ENCODE data around the gene VASH2. TPM values are rescaled to one million over a fixed set of nuclear protein-coding genes. Genes with fewer than 3 reads are reported as not detected.

VASH2 gene
- total and polyA plus RNA-seq, 8 donors, result 2.4 to 38.6 (median 29.4) TPM

GRCh38 chr1:212951947-212952640, 1.8 kb downstream of the VASH2 start:
- TF ChIP-seq, protein P1, sequence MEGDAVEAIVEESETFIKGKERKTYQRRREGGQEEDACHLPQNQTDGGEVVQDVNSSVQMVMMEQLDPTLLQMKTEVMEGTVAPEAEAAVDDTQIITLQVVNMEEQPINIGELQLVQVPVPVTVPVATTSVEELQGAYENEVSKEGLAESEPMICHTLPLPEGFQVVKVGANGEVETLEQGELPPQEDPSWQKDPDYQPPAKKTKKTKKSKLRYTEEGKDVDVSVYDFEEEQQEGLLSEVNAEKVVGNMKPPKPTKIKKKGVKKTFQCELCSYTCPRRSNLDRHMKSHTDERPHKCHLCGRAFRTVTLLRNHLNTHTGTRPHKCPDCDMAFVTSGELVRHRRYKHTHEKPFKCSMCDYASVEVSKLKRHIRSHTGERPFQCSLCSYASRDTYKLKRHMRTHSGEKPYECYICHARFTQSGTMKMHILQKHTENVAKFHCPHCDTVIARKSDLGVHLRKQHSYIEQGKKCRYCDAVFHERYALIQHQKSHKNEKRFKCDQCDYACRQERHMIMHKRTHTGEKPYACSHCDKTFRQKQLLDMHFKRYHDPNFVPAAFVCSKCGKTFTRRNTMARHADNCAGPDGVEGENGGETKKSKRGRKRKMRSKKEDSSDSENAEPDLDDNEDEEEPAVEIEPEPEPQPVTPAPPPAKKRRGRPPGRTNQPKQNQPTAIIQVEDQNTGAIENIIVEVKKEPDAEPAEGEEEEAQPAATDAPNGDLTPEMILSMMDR (IDR thresholded peaks at IDR 0.05), result no peak
- Histone ChIP-seq H3K4me1 (peaks cover 5 to 21% of the 10 kb centered on the region in 2 donors), H3K27ac (no peak overlapping the region), H3K4me3 (no peak overlapping the region), H3K9me3 (no peaks in the 10 kb centered on the region), H3K36me3 (no peaks in the 10 kb centered on the region), H3K27me3 (peaks cover 8 to 41% of the 10 kb centered on the region in 2 donors)
- intact Hi-C loops (cut with DNase I), result no loop called here
- no peak for ATAC-seq
- peak in 2 of 4 donors; percentile 13 to 25 for DNase-seq

DNA sequence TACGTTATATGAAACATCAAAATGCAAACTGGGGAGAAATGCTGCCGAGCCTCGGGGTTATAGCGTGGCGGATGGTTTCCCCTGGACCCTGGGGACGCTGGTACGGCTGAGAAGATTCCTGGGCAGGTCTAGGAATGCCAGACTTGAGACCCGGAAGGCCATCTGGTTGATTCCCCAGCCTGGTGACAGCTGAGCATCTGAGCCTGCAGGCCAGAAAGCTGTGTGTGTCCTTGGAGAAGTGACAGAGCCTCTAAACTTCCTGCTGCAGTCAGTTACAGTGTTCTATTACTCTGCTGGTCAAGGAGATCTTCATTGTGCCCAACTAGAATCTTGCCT, 2.3 kb downstream of the VASH2 start:
- H3K4me1 ChIP-seq, result peaks cover 5 to 21% of the 10 kb centered on the region in 2 donors
- no peak overlapping the region for H3K4me3 ChIP-seq
- H3K27ac ChIP-seq, result no peak overlapping the region
- TF ChIP-seq, protein P1 (IDR thresholded peaks at IDR 0.05), result no peak
- H3K36me3 ChIP-seq, result no peaks in the 10 kb centered on the region
- intact Hi-C loops (cut with DNase I), result no loop called here
- H3K27me3 ChIP-seq, result peaks cover 8 to 41% of the 10 kb centered on the region in 2 donors
- no peak for ATAC-seq
- H3K9me3 ChIP-seq, result no peaks in the 10 kb centered on the region
- DNase-seq, result no peak

GRCh38 chr1:212953321-212953720, 3.0 kb downstream of the VASH2 start:
- peaks cover 5 to 21% of the 10 kb centered on the region in 2 donors for H3K4me1 ChIP-seq
- intact Hi-C loops (cut with DNase I), result no loop called here
- TF ChIP-seq, protein P1 (IDR thresholded peaks at IDR 0.05), result no peak

DNA sequence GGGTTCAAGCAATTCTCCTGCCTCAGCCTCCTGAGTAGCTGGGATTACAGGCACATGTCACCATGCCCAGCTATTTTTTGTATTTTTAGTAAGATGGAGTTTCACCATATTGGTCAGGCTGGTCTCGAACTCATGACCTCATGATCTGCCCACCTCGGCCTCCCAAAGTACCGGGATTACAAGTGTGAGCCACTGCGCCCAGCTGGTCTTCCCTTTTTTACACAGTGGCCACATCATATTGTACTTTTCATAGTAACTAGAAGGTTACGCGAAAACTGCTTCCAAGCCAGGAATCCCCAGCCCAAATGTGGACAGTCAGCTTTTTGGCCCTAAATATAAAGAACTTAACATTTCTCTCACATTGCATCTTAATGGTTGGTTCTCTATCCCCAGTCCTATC, 4.2 kb downstream of the VASH2 start:
- intact Hi-C loops (cut with DNase I), result no loop called here
- Histone ChIP-seq H3K36me3 (no peaks in the 10 kb centered on the region), H3K27ac (no peak overlapping the region), H3K9me3 (no peaks in the 10 kb centered on the region), H3K27me3 (peaks cover 8 to 34% of the 10 kb centered on the region in 2 donors), H3K4me3 (no peak overlapping the region), H3K4me1 (peaks cover 5 to 21% of the 10 kb centered on the region in 2 donors)
- ATAC-seq (no peak), DNase-seq (no peak)
- TF ChIP-seq, protein P1 (IDR thresholded peaks at IDR 0.05), result no peak

More at GRCh38 chr1:212953321-212953720, 3.0 kb downstream of the VASH2 start:
- no peaks in the 10 kb centered on the region for H3K36me3 ChIP-seq
- H3K27me3 ChIP-seq, result peaks cover 8 to 41% of the 10 kb centered on the region in 2 donors
- DNase-seq, result no peak
- no peaks in the 10 kb centered on the region for H3K9me3 ChIP-seq
- H3K27ac ChIP-seq, result no peak overlapping the region
- no peak overlapping the region for H3K4me3 ChIP-seq
- ATAC-seq, result no peak

DNA sequence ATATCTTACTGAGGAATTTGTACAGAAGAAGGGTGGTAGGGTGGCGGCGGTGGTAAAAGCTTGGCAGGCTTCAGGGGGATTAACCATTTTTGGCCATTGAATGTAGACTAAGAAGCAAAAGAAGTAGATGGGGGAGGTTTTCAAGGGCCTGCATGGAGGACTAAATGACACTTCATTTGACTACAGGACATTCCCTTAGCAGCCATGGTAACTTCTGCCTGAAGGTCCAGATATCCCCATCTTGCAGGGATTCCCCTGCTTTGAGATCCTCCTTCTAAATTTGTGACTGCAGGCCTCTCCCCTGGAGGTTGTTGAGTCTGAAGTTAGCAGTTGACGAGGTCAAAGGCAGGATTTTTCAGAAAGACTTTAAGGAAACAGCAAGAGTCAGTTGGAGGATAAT, 4.8 kb downstream of the VASH2 start:
- Histone ChIP-seq H3K36me3 (no peaks in the 10 kb centered on the region), H3K4me1 (peaks cover 5 to 17% of the 10 kb centered on the region in 2 donors), H3K27me3 (peaks cover 8 to 29% of the 10 kb centered on the region in 2 donors), H3K4me3 (no peak overlapping the region), H3K9me3 (no peaks in the 10 kb centered on the region), H3K27ac (no peak overlapping the region)
- DNase-seq (no peak), ATAC-seq (no peak)
- TF ChIP-seq, protein P1 (IDR thresholded peaks at IDR 0.05), result no peak
- intact Hi-C loops (cut with DNase I), result no loop called here
